Measurements from ENCODE around the gene KRT15.

Gene KRT15

DNA sequence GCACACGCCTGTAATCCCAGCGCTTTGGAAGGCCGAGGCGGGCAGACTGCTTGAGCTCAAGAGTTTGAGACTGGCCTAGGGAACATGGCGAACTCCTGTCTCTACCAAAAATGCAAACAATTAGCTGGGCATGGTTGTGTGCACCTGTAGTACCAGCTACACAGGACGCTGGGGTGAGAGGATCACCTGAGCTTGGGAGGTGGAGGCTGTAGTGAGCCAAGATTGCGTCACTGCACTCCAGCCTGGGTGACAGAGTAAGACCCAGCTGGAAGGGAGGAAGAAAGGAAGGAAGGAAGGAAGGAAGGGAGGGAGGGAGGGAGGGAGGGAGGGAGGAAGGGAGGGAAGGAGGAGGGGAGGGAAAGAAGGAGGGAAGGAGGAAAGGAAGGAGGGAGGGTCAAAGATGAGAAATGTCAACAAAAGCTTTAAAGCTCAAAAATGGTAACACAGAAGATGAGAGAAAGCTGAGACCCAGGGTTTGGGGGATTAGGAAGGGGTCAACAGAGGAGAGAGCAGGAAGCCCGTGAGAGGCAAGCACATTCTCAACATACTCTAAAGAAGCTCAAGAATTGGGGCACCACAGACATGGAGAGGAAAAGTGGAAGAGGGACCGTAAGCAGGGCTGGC, 14.4 kb upstream of the KRT15 start:
- FAIRE-seq (no peak), DNase-seq (ENCODE audit: insufficient read length, low spot score) (no peak)
- TF ChIP-seq CTCF (IDR thresholded peaks at IDR 0.05; ENCODE audit: insufficient read depth, missing control alignments): no peak

DNA sequence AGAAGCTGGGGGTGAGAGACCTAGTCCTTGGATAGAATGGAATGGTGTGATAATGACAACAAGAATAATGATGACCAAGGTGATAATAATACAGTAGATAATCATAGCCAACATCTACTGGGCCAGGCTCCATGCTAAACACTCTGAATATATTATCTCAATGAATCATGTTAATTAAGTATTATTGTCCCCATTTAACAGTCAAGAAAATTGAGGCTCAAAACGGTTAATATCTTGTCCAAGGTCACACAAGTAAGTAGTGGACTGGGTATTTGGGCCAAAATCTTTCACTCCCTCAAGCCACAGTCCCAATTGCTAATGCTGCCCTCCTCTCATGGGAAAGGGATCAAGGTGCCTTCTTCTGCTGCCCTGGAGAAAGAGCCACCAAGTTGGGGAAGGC, 13.3 kb upstream of the KRT15 start:
- FAIRE-seq (no peak), DNase-seq (ENCODE audit: insufficient read length, low spot score) (no peak)
- no peak for TF ChIP-seq CTCF (IDR thresholded peaks at IDR 0.05; ENCODE audit: insufficient read depth, missing control alignments)

DNA sequence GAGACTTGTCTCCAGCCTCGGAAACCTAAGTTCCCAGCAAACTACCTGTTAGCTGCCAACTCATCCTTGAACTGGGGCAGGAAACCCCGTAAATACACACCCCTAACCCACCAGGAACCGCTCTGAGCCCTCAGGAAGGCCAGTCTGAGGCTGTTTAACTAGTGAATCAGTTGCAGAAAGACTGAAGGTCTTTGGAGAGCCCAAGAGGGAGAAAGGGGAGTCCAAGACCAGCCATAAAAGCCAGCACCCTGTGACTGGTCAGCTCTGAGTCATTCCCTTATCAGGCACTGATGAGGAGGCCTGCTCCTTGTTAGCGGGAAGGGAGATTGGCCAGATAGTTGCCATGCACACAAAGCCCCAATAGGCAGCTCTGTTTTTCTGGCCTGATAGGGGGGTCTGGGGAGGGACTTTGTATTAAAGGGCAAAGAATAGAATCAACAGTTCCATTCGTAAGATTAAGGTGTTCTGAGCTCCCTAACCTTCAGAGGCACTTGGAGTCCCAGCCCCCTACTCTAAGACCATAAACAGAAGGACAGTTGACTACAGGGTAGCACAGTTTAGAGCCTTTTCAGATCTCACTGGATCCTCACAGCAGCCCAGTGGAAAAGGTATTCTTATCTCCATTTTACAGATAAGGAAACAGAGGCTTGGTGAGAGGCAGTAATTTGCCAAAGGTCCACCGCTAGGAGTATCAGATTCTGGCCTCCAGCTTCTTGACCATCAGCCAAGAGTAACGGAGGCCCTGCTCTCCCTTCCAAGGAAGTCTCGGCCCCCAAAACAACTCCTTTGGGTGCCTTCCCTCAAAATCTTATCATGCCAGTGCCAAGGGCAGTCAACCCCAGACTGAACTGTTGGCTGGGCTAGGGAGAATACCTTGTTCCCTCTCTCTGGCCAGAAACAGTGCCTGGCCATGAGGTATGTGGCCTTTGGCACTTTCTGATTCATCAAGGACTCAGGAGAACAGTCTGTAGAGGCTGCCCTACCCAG, 11.7 kb upstream of the KRT15 start:
- DNase-seq (ENCODE audit: insufficient read length, low spot score) (no peak), FAIRE-seq (no peak)

GRCh38 chr17:41529491-41529915, 10.8 kb upstream of the KRT15 start:
- no peak for TF ChIP-seq CTCF (IDR thresholded peaks at IDR 0.05; ENCODE audit: insufficient read depth, missing control alignments)
- FAIRE-seq: no peak
- DNase-seq (ENCODE audit: insufficient read length, low spot score): no peak

More for the DNA sequence above, 11.7 kb upstream of the KRT15 start:
- TF ChIP-seq CTCF (IDR thresholded peaks at IDR 0.05; ENCODE audit: insufficient read depth, missing control alignments): no peak

- DNase-seq (ENCODE audit: insufficient read length, low spot score) (no peak), FAIRE-seq (no peak)
- TF ChIP-seq CTCF (IDR thresholded peaks at IDR 0.05; ENCODE audit: insufficient read depth, missing control alignments): no peak
These were observed 10.3 kb upstream of the KRT15 start for GRCh38 chr17:41528959-41529353.

- TF ChIP-seq CTCF (IDR thresholded peaks at IDR 0.05; ENCODE audit: insufficient read depth, missing control alignments): no peak
- DNase-seq (ENCODE audit: insufficient read length, low spot score) (no peak), FAIRE-seq (no peak)
These were observed 8.7 kb upstream of the KRT15 start for GRCh38 chr17:41527063-41528023.

All from D721Med (cell line).